ENCODE data around the gene PACC1. TPM values are rescaled to one million over a fixed set of nuclear protein-coding genes. Genes with fewer than 3 reads are reported as not detected.

Gene PACC1
- total RNA-seq, 2 donors from 2014 or later: 4.2 TPM; not detected in 1

DNA sequence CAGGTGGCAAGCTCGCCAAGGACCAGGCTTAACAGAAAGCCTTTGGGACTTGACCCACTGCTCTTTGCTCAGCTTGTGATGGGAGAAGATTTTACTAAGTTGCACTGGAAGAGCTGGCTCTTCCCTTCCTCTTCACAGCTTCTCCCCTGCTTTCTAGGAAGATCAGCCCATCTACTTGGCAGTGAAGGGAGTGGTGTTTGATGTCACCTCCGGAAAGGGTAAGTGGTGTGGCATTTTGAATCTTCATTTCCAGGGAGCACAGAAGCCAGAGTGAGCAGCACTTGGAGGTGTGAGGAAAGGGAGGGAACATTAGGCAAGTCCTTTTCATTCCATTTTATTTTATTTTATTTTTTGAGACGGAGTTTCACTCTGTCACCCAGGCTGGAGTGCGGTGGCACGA is 27.7 kb upstream of the PACC1 start:
- Histone ChIP-seq H3K27me3 (no peaks in the 10 kb centered on the region), H3K9me3 (no peaks in the 10 kb centered on the region)
- 93 to 98% methylated on average over 5 of the region's 5 CpGs for WGBS, 2 donors

DNA sequence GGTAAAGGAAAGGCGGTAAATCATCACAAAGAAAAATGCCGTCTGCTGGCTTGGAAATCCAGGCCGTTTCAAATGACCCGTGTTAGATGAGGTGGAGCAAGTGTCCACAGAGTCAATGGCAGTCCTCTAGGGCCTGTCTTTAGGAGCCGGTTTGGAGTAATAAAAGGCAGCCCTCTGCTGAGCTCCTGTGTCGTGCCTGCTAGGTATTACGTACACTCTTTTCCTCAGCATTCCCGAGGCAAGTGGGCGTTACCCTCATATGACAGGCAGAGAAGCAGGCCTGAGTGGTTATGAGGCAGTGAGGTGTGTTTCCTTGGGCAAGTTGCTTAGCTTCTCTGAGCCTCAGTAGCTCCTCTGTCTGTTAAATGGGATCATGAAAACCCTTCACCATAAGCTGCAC is 25.7 kb upstream of the PACC1 start:
- intact Hi-C loops (cut with DNase I): no loop called here
- peaks cover 5% of the 10 kb centered on the region for H3K4me1 ChIP-seq
- no peaks in the 10 kb centered on the region for H3K36me3 ChIP-seq (replicated peaks in 1 of 2; ENCODE audit: insufficient read depth in 1 of 2, low read depth in 2 of 2)
- no peaks in the 10 kb centered on the region for H3K9me3 ChIP-seq
- H3K27me3 ChIP-seq: no peaks in the 10 kb centered on the region
- 78 to 80% methylated on average over 9 of the region's 9 CpGs for WGBS, 2 donors
- H3K27ac ChIP-seq: no peak overlapping the region
- H3K4me3 ChIP-seq: no peak overlapping the region
- TF ChIP-seq POLR2A (IDR thresholded peaks at IDR 0.05): no peak
- TF ChIP-seq, protein P1, sequence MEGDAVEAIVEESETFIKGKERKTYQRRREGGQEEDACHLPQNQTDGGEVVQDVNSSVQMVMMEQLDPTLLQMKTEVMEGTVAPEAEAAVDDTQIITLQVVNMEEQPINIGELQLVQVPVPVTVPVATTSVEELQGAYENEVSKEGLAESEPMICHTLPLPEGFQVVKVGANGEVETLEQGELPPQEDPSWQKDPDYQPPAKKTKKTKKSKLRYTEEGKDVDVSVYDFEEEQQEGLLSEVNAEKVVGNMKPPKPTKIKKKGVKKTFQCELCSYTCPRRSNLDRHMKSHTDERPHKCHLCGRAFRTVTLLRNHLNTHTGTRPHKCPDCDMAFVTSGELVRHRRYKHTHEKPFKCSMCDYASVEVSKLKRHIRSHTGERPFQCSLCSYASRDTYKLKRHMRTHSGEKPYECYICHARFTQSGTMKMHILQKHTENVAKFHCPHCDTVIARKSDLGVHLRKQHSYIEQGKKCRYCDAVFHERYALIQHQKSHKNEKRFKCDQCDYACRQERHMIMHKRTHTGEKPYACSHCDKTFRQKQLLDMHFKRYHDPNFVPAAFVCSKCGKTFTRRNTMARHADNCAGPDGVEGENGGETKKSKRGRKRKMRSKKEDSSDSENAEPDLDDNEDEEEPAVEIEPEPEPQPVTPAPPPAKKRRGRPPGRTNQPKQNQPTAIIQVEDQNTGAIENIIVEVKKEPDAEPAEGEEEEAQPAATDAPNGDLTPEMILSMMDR (IDR thresholded peaks at IDR 0.05): no peak
- no peak for DNase-seq
- ATAC-seq: no peak

More for the DNA sequence above, 27.7 kb upstream of the PACC1 start:
- Histone ChIP-seq H3K4me3 (no peak overlapping the region), H3K27ac (no peak overlapping the region), H3K36me3 (replicated peaks in 1 of 2; ENCODE audit: insufficient read depth in 1 of 2, low read depth in 2 of 2) (no peaks in the 10 kb centered on the region), H3K4me1 (peaks cover 5% of the 10 kb centered on the region)
- DNase-seq (no peak), ATAC-seq (no peak)
- TF ChIP-seq, protein P1 (IDR thresholded peaks at IDR 0.05): no peak
- TF ChIP-seq POLR2A (IDR thresholded peaks at IDR 0.05): no peak
- intact Hi-C loops (cut with DNase I): no loop called here

DNA sequence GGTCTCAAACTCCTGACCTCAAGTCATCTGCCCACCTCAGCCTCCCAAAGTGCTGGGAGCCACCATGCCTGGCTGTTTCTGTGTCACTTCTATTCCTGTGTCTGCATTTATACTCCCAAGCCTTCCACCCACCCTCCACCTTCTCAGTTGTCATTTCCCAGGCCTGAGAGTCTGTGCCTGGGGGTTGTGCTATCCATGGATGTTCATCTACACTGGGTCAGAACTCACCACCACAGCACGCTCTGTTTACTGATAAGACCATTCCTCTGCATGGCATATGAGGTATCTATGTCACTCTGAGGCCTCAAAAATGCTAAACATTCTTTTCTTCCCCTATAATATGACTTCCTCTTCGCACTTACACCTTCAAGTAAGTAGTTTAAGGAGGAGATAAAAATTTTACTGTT is 24.1 kb upstream of the PACC1 start:
- DNase-seq: no peak
- Histone ChIP-seq H3K27ac (no peak overlapping the region), H3K9me3 (no peaks in the 10 kb centered on the region), H3K4me1 (peaks cover 13% of the 10 kb centered on the region), H3K4me3 (no peak overlapping the region), H3K27me3 (no peaks in the 10 kb centered on the region), H3K36me3 (replicated peaks in 1 of 2; ENCODE audit: insufficient read depth in 1 of 2, low read depth in 2 of 2) (no peaks in the 10 kb centered on the region)
- TF ChIP-seq, protein P1 (IDR thresholded peaks at IDR 0.05): no peak
- no peak for TF ChIP-seq POLR2A (IDR thresholded peaks at IDR 0.05)
- WGBS, 2 donors: 87 to 93% methylated on average over 2 of the region's 2 CpGs
- no peak for ATAC-seq
- intact Hi-C loops (cut with DNase I): no loop called here

DNA sequence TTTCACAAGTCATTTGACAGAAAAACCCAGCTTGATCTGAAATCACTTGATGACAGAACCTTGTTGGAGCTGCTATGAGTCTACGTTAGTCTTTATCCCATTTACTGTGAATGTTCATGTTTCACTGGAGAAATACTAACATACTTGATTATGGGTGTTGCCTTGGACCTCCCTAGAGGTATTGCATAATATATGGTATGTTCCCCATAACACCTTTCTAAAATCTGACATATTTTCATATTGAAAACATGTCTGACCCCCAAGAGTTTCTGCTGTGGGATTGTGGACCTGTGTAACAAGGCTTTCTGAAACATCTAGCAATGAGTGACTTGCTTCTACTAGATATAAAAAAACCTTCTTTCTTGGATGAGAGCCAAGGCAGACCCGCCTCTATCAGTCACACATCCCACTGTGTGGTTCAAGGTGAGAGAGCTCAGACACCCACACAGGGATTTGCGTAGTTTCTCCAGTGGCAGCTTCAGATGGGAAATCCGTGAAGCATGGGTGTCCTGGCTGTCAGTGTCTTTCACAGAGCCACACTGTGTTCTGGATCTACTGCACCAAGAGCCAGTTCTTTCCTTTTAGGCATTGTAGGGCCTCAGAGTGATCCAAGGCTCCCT is 22.6 kb upstream of the PACC1 start:
- DNase-seq: no peak
- H3K27me3 ChIP-seq: no peaks in the 10 kb centered on the region
- H3K27ac ChIP-seq: no peak overlapping the region
- H3K9me3 ChIP-seq: no peaks in the 10 kb centered on the region
- intact Hi-C loops (cut with DNase I): no loop called here
- no peak overlapping the region for H3K4me3 ChIP-seq
- TF ChIP-seq POLR2A (IDR thresholded peaks at IDR 0.05): no peak
- TF ChIP-seq, protein P1 (IDR thresholded peaks at IDR 0.05): no peak
- no peaks in the 10 kb centered on the region for H3K36me3 ChIP-seq (replicated peaks in 1 of 2; ENCODE audit: insufficient read depth in 1 of 2, low read depth in 2 of 2)
- peaks cover 21% of the 10 kb centered on the region for H3K4me1 ChIP-seq
- WGBS, 2 donors: 81 to 93% methylated on average over 3 to 4 of the region's 4 CpGs
- no peak for ATAC-seq

DNA sequence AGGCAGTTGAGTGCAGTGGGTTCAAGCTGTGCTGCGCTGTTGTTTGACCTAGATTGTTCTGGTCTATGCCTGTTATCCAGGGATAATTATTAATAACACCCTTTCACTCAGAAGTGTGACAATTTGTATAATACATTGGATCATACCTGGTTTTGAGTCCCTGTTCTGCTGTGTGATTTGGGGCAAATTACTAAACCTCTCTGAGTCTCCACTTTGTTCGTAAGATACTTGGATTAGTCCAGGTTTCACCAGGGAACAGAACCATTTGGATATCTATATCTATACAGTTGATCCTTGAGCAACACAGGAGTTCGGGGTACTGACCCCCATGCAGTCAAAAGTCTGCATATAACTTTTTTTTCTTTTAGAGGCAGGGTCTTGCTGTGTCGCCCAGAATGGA is 20.3 kb upstream of the PACC1 start:
- H3K4me3 ChIP-seq: no peak overlapping the region
- no peaks in the 10 kb centered on the region for H3K36me3 ChIP-seq (replicated peaks in 1 of 2; ENCODE audit: insufficient read depth in 1 of 2, low read depth in 2 of 2)
- H3K9me3 ChIP-seq: no peaks in the 10 kb centered on the region
- DNase-seq (no peak), ATAC-seq (no peak)
- intact Hi-C loops (cut with DNase I): no loop called here
- no peaks in the 10 kb centered on the region for H3K27me3 ChIP-seq
- WGBS, 2 donors: 95 to 97% methylated on average over 4 of the region's 4 CpGs
- H3K4me1 ChIP-seq: peaks cover 24% of the 10 kb centered on the region
- TF ChIP-seq POLR2A (IDR thresholded peaks at IDR 0.05): no peak
- TF ChIP-seq, protein P1 (IDR thresholded peaks at IDR 0.05): no peak
- H3K27ac ChIP-seq: no peak overlapping the region

All from body of pancreas (tissue), 4 donors.